Measurements from ENCODE around the gene SLC39A11.

GRCh38 chr17:73121506-73121905 lies 29.0 kb upstream of the SLC39A11 start:
- TF ChIP-seq CTCF (IDR thresholded peaks at IDR 0.05), result no peak
- TF ChIP-seq SIN3A (IDR thresholded peaks at IDR 0.05; ENCODE audit: borderline replicate concordance, insufficient read depth, low read depth, low read length), result no peak

Data from Panc1 (cell line).